ENCODE measurements around the gene FSTL4. TPM values are rescaled to one million over a fixed set of nuclear protein-coding genes. Genes with fewer than 3 reads are reported as not detected.
A peak's percentile ranks its signal among the peaks of the same experiment; 100 is the strongest.

Gene FSTL4
- total RNA-seq, 1 experiment from 2014 or later = 0.12 TPM

- no peaks in the 10 kb centered on the region for H3K27me3 Mint-ChIP-seq (ENCODE audit: insufficient read depth, unreplicated experiment)
- H3K27ac Mint-ChIP-seq (ENCODE audit: low read depth, unreplicated experiment) = no peak overlapping the region
- ChIA-PET POLR2A (interaction anchor here (0.6 to 4.2 kb wide), 19 partner anchors 10 to 774 kb away, joined by 3 to 32 read pairs (median 4); no protein-coding TSS in a partner anchor), CTCF (interaction anchor here (0.6 to 10.3 kb wide), 7 partner anchors 8 to 686 kb away, joined by 3 to 141 read pairs (median 3); no protein-coding TSS in a partner anchor)
- peaks cover 22% of the 10 kb centered on the region for H3K4me1 Mint-ChIP-seq (ENCODE audit: insufficient read depth, unreplicated experiment)
- DNase-seq (ENCODE audit: unreplicated experiment) = peak; percentile 88
- TF ChIP-seq CTCF (IDR thresholded peaks at IDR 0.05; ENCODE audit: unreplicated experiment) = no peak
- H3K9me3 Mint-ChIP-seq (ENCODE audit: unreplicated experiment) = no peaks in the 10 kb centered on the region
- H3K36me3 Mint-ChIP-seq (ENCODE audit: insufficient read depth, unreplicated experiment) = no peaks in the 10 kb centered on the region
- BruUV-seq (replicated peaks) = no TSS peak
- intact Hi-C loops (cut with micrococcal nuclease) = loop anchor here (5.0 kb wide), 1 partner anchor 38 kb away; no protein-coding TSS in a partner anchor
- H3K4me3 Mint-ChIP-seq (ENCODE audit: unreplicated experiment) = peak overlapping the region; percentile 1
These were observed 326.7 kb downstream of the FSTL4 start for GRCh38 chr5:133285583-133286021.

- no peaks in the 10 kb centered on the region for H3K27me3 Mint-ChIP-seq (ENCODE audit: insufficient read depth, unreplicated experiment)
- no TSS peak for BruUV-seq (replicated peaks)
- TF ChIP-seq CTCF (IDR thresholded peaks at IDR 0.05; ENCODE audit: unreplicated experiment) = no peak
- ChIA-PET POLR2A (interaction anchor here (1.5 to 2.2 kb wide), 3 partner anchors 11 to 39 kb away, joined by 5 to 12 read pairs (median 10); no protein-coding TSS in a partner anchor), CTCF (interaction anchor here (0.6 to 0.7 kb wide), 2 partner anchors 10 to 31 kb away, joined by 3 read pairs; no protein-coding TSS in a partner anchor)
- H3K4me3 Mint-ChIP-seq (ENCODE audit: unreplicated experiment) = no peak overlapping the region
- intact Hi-C loops (cut with micrococcal nuclease) = no loop called here
- no peak overlapping the region for H3K27ac Mint-ChIP-seq (ENCODE audit: low read depth, unreplicated experiment)
- H3K36me3 Mint-ChIP-seq (ENCODE audit: insufficient read depth, unreplicated experiment) = no peaks in the 10 kb centered on the region
- no peaks in the 10 kb centered on the region for H3K9me3 Mint-ChIP-seq (ENCODE audit: unreplicated experiment)
- H3K4me1 Mint-ChIP-seq (ENCODE audit: insufficient read depth, unreplicated experiment) = peaks cover 10% of the 10 kb centered on the region
- no peak for DNase-seq (ENCODE audit: unreplicated experiment)
These were observed 328.0 kb downstream of the FSTL4 start for GRCh38 chr5:133284306-133284705.

GRCh38 chr5:133278317-133278716, 334.0 kb downstream of the FSTL4 start:
- no peak for DNase-seq (ENCODE audit: unreplicated experiment)
- H3K27ac Mint-ChIP-seq (ENCODE audit: low read depth, unreplicated experiment) = no peak overlapping the region
- no peak for TF ChIP-seq CTCF (IDR thresholded peaks at IDR 0.05; ENCODE audit: unreplicated experiment)
- H3K4me1 Mint-ChIP-seq (ENCODE audit: insufficient read depth, unreplicated experiment) = peaks cover 6% of the 10 kb centered on the region
- no peaks in the 10 kb centered on the region for H3K36me3 Mint-ChIP-seq (ENCODE audit: insufficient read depth, unreplicated experiment)
- H3K4me3 Mint-ChIP-seq (ENCODE audit: unreplicated experiment) = no peak overlapping the region
- BruUV-seq (replicated peaks) = no TSS peak
- H3K9me3 Mint-ChIP-seq (ENCODE audit: unreplicated experiment) = no peaks in the 10 kb centered on the region
- intact Hi-C loops (cut with micrococcal nuclease) = no loop called here
- no peaks in the 10 kb centered on the region for H3K27me3 Mint-ChIP-seq (ENCODE audit: insufficient read depth, unreplicated experiment)
- ChIA-PET POLR2A (interaction anchor here (1.0 kb wide), 1 partner anchor 17 kb away, joined by 3 read pairs; no protein-coding TSS in a partner anchor), CTCF (interaction anchor here (1.1 to 1.2 kb wide), 4 partner anchors 9 to 181 kb away, joined by 3 to 4 read pairs (median 4); no protein-coding TSS in a partner anchor)

DNA sequence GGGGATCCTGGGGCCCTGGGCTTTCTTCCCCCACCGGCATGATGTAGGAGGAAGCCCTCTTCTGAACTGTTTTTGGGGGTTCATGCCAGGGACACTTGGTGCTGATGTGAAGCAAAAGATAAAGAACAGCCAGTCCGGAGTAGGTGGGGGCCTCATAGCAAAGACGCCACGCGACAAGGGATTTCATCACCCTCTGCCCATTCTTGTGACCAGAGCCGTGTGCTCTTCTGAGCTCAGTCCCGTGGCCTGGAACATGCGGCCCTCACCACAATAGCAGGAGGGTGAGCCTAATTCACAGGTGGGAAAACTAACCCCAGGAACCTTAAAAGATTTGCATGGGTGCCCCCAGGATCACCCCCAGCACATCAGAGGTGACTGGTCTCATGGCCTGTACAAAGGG, 334.6 kb downstream of the FSTL4 start:
- Mint-ChIP-seq H3K36me3 (ENCODE audit: insufficient read depth, unreplicated experiment) (no peaks in the 10 kb centered on the region), H3K4me3 (ENCODE audit: unreplicated experiment) (no peak overlapping the region), H3K27ac (ENCODE audit: low read depth, unreplicated experiment) (no peak overlapping the region), H3K9me3 (ENCODE audit: unreplicated experiment) (no peaks in the 10 kb centered on the region), H3K27me3 (ENCODE audit: insufficient read depth, unreplicated experiment) (no peaks in the 10 kb centered on the region), H3K4me1 (ENCODE audit: insufficient read depth, unreplicated experiment) (peaks cover 6% of the 10 kb centered on the region)
- BruUV-seq (replicated peaks) = no TSS peak
- CTCF ChIA-PET = interaction anchor here (0.9 to 1.2 kb wide), 5 partner anchors 8 to 182 kb away, joined by 3 to 4 read pairs (median 3); no protein-coding TSS in a partner anchor
- no peak for TF ChIP-seq CTCF (IDR thresholded peaks at IDR 0.05; ENCODE audit: unreplicated experiment)
- POLR2A ChIA-PET = no interaction called here
- DNase-seq (ENCODE audit: unreplicated experiment) = no peak
- intact Hi-C loops (cut with micrococcal nuclease) = no loop called here
